ENCODE data around the gene PATZ1. TPM values are rescaled to one million over a fixed set of nuclear protein-coding genes. Genes with fewer than 3 reads are reported as not detected.

PATZ1 gene
- total RNA-seq, 1 donor from 2014 or later = 27.6 TPM

GRCh38 chr22:31281733-31282132 lies 64.4 kb downstream of the PATZ1 start:
- H3K36me3 Mint-ChIP-seq (ENCODE audit: unreplicated experiment) = peaks cover 15% of the 10 kb centered on the region
- no peak for DNase-seq (ENCODE audit: extremely low spot score, unreplicated experiment)
- no peak for TF ChIP-seq CTCF (IDR thresholded peaks at IDR 0.05)
- H3K27ac Mint-ChIP-seq (ENCODE audit: unreplicated experiment) = no peak overlapping the region
- H3K9me3 Mint-ChIP-seq (ENCODE audit: unreplicated experiment) = no peaks in the 10 kb centered on the region
- H3K4me3 Mint-ChIP-seq (ENCODE audit: unreplicated experiment) = no peak overlapping the region
- no peaks in the 10 kb centered on the region for H3K4me1 Mint-ChIP-seq (ENCODE audit: unreplicated experiment)
- no peaks in the 10 kb centered on the region for H3K27me3 Mint-ChIP-seq (ENCODE audit: unreplicated experiment)

DNA sequence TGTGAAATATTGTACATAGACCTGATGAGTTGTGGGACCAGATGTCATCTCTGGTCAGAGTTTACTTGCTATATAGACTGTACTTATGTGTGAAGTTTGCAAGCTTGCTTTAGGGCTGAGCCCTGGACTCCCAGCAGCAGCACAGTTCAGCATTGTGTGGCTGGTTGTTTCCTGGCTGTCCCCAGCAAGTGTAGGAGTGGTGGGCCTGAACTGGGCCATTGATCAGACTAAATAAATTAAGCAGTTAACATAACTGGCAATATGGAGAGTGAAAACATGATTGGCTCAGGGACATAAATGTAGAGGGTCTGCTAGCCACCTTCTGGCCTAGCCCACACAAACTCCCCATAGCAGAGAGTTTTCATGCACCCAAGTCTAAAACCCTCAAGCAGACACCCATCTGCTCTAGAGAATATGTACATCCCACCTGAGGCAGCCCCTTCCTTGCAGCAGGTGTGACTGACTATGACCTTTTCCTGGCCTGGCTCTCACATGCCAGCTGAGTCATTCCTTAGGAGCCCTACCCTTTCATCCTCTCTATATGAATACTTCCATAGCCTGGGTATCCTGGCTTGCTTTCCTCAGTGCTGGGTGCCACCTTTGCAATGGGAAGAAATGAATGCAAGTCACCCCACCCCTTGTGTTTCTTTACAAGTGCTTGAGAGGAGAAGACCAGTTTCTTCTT lies 66.2 kb downstream of the PATZ1 start:
- no peaks in the 10 kb centered on the region for H3K27me3 Mint-ChIP-seq (ENCODE audit: unreplicated experiment)
- H3K9me3 Mint-ChIP-seq (ENCODE audit: unreplicated experiment) = no peaks in the 10 kb centered on the region
- no peaks in the 10 kb centered on the region for H3K4me1 Mint-ChIP-seq (ENCODE audit: unreplicated experiment)
- H3K27ac Mint-ChIP-seq (ENCODE audit: unreplicated experiment) = no peak overlapping the region
- TF ChIP-seq CTCF (IDR thresholded peaks at IDR 0.05) = no peak
- H3K36me3 Mint-ChIP-seq (ENCODE audit: unreplicated experiment) = peaks cover 25% of the 10 kb centered on the region
- DNase-seq (ENCODE audit: extremely low spot score, unreplicated experiment) = no peak
- H3K4me3 Mint-ChIP-seq (ENCODE audit: unreplicated experiment) = no peak overlapping the region

DNA sequence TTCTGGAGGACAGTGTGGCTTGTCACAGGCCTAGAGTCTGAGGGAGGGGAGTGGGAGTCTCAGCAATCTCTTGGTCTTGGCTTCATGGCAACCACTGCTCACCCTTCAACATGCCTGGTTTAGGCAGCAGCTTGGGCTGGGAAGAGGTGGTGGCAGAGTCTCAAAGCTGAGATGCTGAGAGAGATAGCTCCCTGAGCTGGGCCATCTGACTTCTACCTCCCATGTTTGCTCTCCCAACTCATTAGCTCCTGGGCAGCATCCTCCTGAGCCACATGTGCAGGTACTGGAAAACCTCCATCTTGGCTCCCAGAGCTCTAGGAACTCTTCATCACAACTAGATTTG lies 66.8 kb downstream of the PATZ1 start:
- no peak for DNase-seq (ENCODE audit: extremely low spot score, unreplicated experiment)
- Mint-ChIP-seq H3K4me3 (ENCODE audit: unreplicated experiment) (no peak overlapping the region), H3K27ac (ENCODE audit: unreplicated experiment) (no peak overlapping the region), H3K36me3 (ENCODE audit: unreplicated experiment) (peaks cover 30% of the 10 kb centered on the region), H3K9me3 (ENCODE audit: unreplicated experiment) (no peaks in the 10 kb centered on the region), H3K4me1 (ENCODE audit: unreplicated experiment) (no peaks in the 10 kb centered on the region), H3K27me3 (ENCODE audit: unreplicated experiment) (no peaks in the 10 kb centered on the region)
- no peak for TF ChIP-seq CTCF (IDR thresholded peaks at IDR 0.05)

GRCh38 chr22:31278626-31279326 lies 67.4 kb downstream of the PATZ1 start:
- Mint-ChIP-seq H3K4me1 (ENCODE audit: unreplicated experiment) (no peaks in the 10 kb centered on the region), H3K36me3 (ENCODE audit: unreplicated experiment) (peaks cover 34% of the 10 kb centered on the region), H3K27ac (ENCODE audit: unreplicated experiment) (no peak overlapping the region), H3K4me3 (ENCODE audit: unreplicated experiment) (no peak overlapping the region), H3K27me3 (ENCODE audit: unreplicated experiment) (no peaks in the 10 kb centered on the region), H3K9me3 (ENCODE audit: unreplicated experiment) (no peaks in the 10 kb centered on the region)
- no peak for DNase-seq (ENCODE audit: extremely low spot score, unreplicated experiment)
- TF ChIP-seq CTCF (IDR thresholded peaks at IDR 0.05) = no peak

GRCh38 chr22:31278151-31278621 lies 68.0 kb downstream of the PATZ1 start:
- DNase-seq (ENCODE audit: extremely low spot score, unreplicated experiment) = no peak
- Mint-ChIP-seq H3K27ac (ENCODE audit: unreplicated experiment) (no peak overlapping the region), H3K27me3 (ENCODE audit: unreplicated experiment) (no peaks in the 10 kb centered on the region), H3K4me1 (ENCODE audit: unreplicated experiment) (no peaks in the 10 kb centered on the region), H3K36me3 (ENCODE audit: unreplicated experiment) (peaks cover 34% of the 10 kb centered on the region), H3K9me3 (ENCODE audit: unreplicated experiment) (no peaks in the 10 kb centered on the region), H3K4me3 (ENCODE audit: unreplicated experiment) (no peak overlapping the region)
- TF ChIP-seq CTCF (IDR thresholded peaks at IDR 0.05) = no peak

Data from osteocyte (in vitro differentiated cells).